GM19452 (cell line): ENCODE results near the gene TBCK.

Source experiments
- ATAC-seq: cut with Tn5 transposase; IDR thresholded peaks from one replicate; pipeline ENCODE4 v1.9.1; 2021; ENCODE audit not compliant: unreplicated experiment

Gene TBCK

GRCh38 chr4:106048250-106048971, 267.6 kb downstream of the TBCK start:
- no peak for ATAC-seq

- no peak for ATAC-seq
These were observed 269.9 kb downstream of the TBCK start for GRCh38 chr4:106046083-106046482.

- ATAC-seq: no peak
These were observed 274.6 kb downstream of the TBCK start for GRCh38 chr4:106041294-106042002.

GRCh38 chr4:106039796-106040195, 276.2 kb downstream of the TBCK start:
- no peak for ATAC-seq

- ATAC-seq: no peak
These were observed 277.1 kb downstream of the TBCK start for GRCh38 chr4:106038908-106039307.

GRCh38 chr4:106038012-106038411, 278.0 kb downstream of the TBCK start:
- ATAC-seq: no peak

- no peak for ATAC-seq
These were observed 279.2 kb downstream of the TBCK start for GRCh38 chr4:106036848-106037247.

- ATAC-seq: no peak
These were observed 279.7 kb downstream of the TBCK start for GRCh38 chr4:106036334-106036733.

- ATAC-seq: no peak
These were observed 280.8 kb downstream of the TBCK start for GRCh38 chr4:106035204-106035603.

- ATAC-seq: no peak
These were observed 281.3 kb downstream of the TBCK start for GRCh38 chr4:106034751-106035150.

- ATAC-seq: no peak
These were observed 281.8 kb downstream of the TBCK start for GRCh38 chr4:106034220-106034619.

- no peak for ATAC-seq
These were observed 282.5 kb downstream of the TBCK start for GRCh38 chr4:106033469-106033868.

GRCh38 chr4:106032851-106033286, 283.1 kb downstream of the TBCK start:
- no peak for ATAC-seq

- ATAC-seq: no peak
These were observed 293.6 kb downstream of the TBCK start for GRCh38 chr4:106022454-106022853.

- ATAC-seq: no peak
These were observed 294.1 kb downstream of the TBCK start for GRCh38 chr4:106021737-106022410.

GRCh38 chr4:106019771-106020170, 296.2 kb downstream of the TBCK start:
- no peak for ATAC-seq

- no peak for ATAC-seq
These were observed 298.0 kb downstream of the TBCK start for GRCh38 chr4:106017975-106018374.

GRCh38 chr4:106011387-106011786, 304.6 kb downstream of the TBCK start:
- no peak for ATAC-seq

- no peak for ATAC-seq
These were observed 305.2 kb downstream of the TBCK start for GRCh38 chr4:106010761-106011160.

- no peak for ATAC-seq
These were observed 313.0 kb downstream of the TBCK start for GRCh38 chr4:106002994-106003393.

- ATAC-seq: no peak
These were observed 317.6 kb downstream of the TBCK start for GRCh38 chr4:105998171-105999063.
